ENCODE measurements around the gene CASQ1.

DNA sequence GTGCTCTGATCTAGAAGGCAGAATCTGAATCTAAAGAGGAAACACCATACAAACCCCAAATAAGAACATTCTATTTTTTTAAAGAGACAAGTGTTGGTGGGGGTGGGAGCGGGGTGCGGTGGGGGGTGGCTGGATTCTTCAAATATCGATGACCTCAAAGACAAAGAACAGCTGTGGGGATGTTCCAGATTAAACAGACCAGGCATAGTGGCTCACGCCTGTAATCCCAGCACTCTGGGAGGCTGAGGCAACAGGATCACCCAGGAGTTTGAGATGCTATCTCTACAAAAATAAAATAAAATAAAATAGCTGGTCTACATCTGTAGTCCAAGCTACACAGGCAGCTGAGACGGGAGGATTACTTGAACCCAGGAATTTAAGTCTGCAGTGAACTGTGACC, 34.0 kb upstream of the CASQ1 start:
- TF ChIP-seq, protein P1, sequence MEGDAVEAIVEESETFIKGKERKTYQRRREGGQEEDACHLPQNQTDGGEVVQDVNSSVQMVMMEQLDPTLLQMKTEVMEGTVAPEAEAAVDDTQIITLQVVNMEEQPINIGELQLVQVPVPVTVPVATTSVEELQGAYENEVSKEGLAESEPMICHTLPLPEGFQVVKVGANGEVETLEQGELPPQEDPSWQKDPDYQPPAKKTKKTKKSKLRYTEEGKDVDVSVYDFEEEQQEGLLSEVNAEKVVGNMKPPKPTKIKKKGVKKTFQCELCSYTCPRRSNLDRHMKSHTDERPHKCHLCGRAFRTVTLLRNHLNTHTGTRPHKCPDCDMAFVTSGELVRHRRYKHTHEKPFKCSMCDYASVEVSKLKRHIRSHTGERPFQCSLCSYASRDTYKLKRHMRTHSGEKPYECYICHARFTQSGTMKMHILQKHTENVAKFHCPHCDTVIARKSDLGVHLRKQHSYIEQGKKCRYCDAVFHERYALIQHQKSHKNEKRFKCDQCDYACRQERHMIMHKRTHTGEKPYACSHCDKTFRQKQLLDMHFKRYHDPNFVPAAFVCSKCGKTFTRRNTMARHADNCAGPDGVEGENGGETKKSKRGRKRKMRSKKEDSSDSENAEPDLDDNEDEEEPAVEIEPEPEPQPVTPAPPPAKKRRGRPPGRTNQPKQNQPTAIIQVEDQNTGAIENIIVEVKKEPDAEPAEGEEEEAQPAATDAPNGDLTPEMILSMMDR (IDR thresholded peaks at IDR 0.05) = no peak
- TF ChIP-seq POLR2A (IDR thresholded peaks at IDR 0.05) = no peak

All from right lobe of liver (tissue), 4 donors.